H9 (cell line): ENCODE measurements around the gene XCR1. TPM values are rescaled to one million over a fixed set of nuclear protein-coding genes. Genes with fewer than 3 reads are reported as not detected.

Experiments
- DNase-seq: peaks from one replicate; pipeline ENCODE4 v3.0.0-alpha.2; 2017
- H2AFZ ChIP-seq: one replicate; pipeline ENCODE4 v1.6.1; 2013; ENCODE audit warnings: mild to moderate bottlenecking, low read length, control low read depth, moderate library complexity
- H2AK5ac ChIP-seq: 2 replicates; pipeline ENCODE4 v1.6.1; 2013; ENCODE audit warnings: low read length, control low read depth, mixed read lengths; ENCODE audit not compliant: insufficient read length
- H2BK120ac ChIP-seq: one replicate; pipeline ENCODE4 v1.6.1; 2013; ENCODE audit warnings: low read depth, mild to moderate bottlenecking, low read length, control low read depth, inconsistent platforms; ENCODE audit not compliant: poor library complexity, severe bottlenecking
- H2BK12ac ChIP-seq: 2 replicates; pipeline ENCODE4 v1.6.1; 2013; ENCODE audit warnings: low read length, control low read depth, mixed read lengths, low read depth; ENCODE audit not compliant: insufficient read length
- H2BK15ac ChIP-seq: 2 replicates; pipeline ENCODE4 v1.6.1; 2013; ENCODE audit warnings: low read depth, low read length, control low read depth
- H2BK20ac ChIP-seq: one replicate; pipeline ENCODE4 v1.6.1; 2013; ENCODE audit warnings: low read depth, mild to moderate bottlenecking, low read length, control low read depth, inconsistent platforms; ENCODE audit not compliant: poor library complexity, severe bottlenecking
- H2BK5ac ChIP-seq: 2 replicates; pipeline ENCODE4 v1.6.1; 2013; ENCODE audit warnings: low read length, control low read depth, mixed read lengths; ENCODE audit not compliant: insufficient read length
- H3K14ac ChIP-seq: 2 replicates; pipeline ENCODE4 v1.6.1; 2013; ENCODE audit warnings: low read length, control low read depth; ENCODE audit not compliant: insufficient read depth
- H3K18ac ChIP-seq: 2 replicates; pipeline ENCODE4 v1.6.1; 2013; ENCODE audit warnings: low read depth, mild to moderate bottlenecking, mixed read lengths, low read length, control low read depth; ENCODE audit not compliant: insufficient read length
- H3K23ac ChIP-seq: 2 replicates; pipeline ENCODE4 v1.6.1; 2013; ENCODE audit warnings: low read length, control low read depth, mixed read lengths, low read depth; ENCODE audit not compliant: insufficient read length
- H3K23me2 ChIP-seq: 2 replicates; pipeline ENCODE4 v1.6.1; 2013; ENCODE audit warnings: low read depth, mild to moderate bottlenecking, mixed read lengths, low read length, control low read depth; ENCODE audit not compliant: insufficient read length, poor library complexity, severe bottlenecking
- H3K27ac ChIP-seq: 2 replicates; pipeline ENCODE4 v1.5.1; 2013; ENCODE audit warnings: low read length, control low read depth, mixed read lengths, low read depth; ENCODE audit not compliant: insufficient read length
- H3K27me3 ChIP-seq: 2 replicates; pipeline ENCODE4 v1.6.1; 2013; ENCODE audit warnings: low read length, control low read depth, inconsistent platforms; ENCODE audit not compliant: insufficient read depth
- H3K4ac ChIP-seq: 2 replicates; pipeline ENCODE4 v1.6.1; 2013; ENCODE audit warnings: low read depth, mild to moderate bottlenecking, control low read depth, inconsistent platforms, low read length, moderate library complexity
- H3K4me1 ChIP-seq: 2 replicates; pipeline ENCODE4 v1.6.1; 2013; ENCODE audit warnings: low read length, control low read depth, inconsistent platforms; ENCODE audit not compliant: insufficient read depth
- H3K4me2 ChIP-seq: 2 replicates; pipeline ENCODE4 v1.6.1; 2013; ENCODE audit warnings: low read length, control low read depth, mixed read lengths; ENCODE audit not compliant: insufficient read length, insufficient read depth
- H3K56ac ChIP-seq: 2 replicates; pipeline ENCODE4 v1.6.1; 2013; ENCODE audit warnings: low read depth, mild to moderate bottlenecking, mixed read lengths, low read length, control low read depth; ENCODE audit not compliant: insufficient read length
- H3K79me1 ChIP-seq: 2 replicates; pipeline ENCODE4 v1.6.1; 2013; ENCODE audit warnings: low read depth, mild to moderate bottlenecking, moderate library complexity, low read length, control low read depth, inconsistent platforms; ENCODE audit not compliant: insufficient read depth, poor library complexity, severe bottlenecking
- H3K79me2 ChIP-seq: 2 replicates; pipeline ENCODE4 v1.6.1; 2013; ENCODE audit warnings: low read length, control low read depth, inconsistent platforms; ENCODE audit not compliant: insufficient read depth
- H3K9ac ChIP-seq: 2 replicates; pipeline ENCODE4 v1.6.1; 2013; ENCODE audit warnings: low read length, control low read depth, mixed read lengths; ENCODE audit not compliant: insufficient read length; ENCODE audit errors: extremely low read depth
- H3K9me3 ChIP-seq: one replicate; pipeline ENCODE4 v1.6.1; 2013; ENCODE audit warnings: low read depth, low read length, inconsistent platforms; ENCODE audit not compliant: control insufficient read depth
- H3T11ph ChIP-seq: one replicate; pipeline ENCODE4 v1.6.1; 2013; ENCODE audit warnings: mild to moderate bottlenecking, low read length, control low read depth, inconsistent platforms
- H4K20me1 ChIP-seq: one replicate; pipeline ENCODE4 v1.6.1; 2013; ENCODE audit not compliant: control insufficient read depth, insufficient read length, insufficient read depth
- H4K5ac ChIP-seq: 2 replicates; pipeline ENCODE4 v1.6.1; 2013; ENCODE audit warnings: low read depth, mild to moderate bottlenecking, mixed read lengths, low read length, control low read depth; ENCODE audit not compliant: insufficient read length
- H4K8ac ChIP-seq: replicated peaks from 2 replicates; pipeline ENCODE4 v1.6.1; 2013; ENCODE audit warnings: low read length, control low read depth, mixed read lengths, low read depth; ENCODE audit not compliant: insufficient read length
- H4K91ac ChIP-seq: 2 replicates; pipeline ENCODE4 v1.6.1; 2013; ENCODE audit warnings: low read depth, mild to moderate bottlenecking, moderate library complexity, mixed read lengths, low read length, control low read depth; ENCODE audit not compliant: insufficient read length
- H3K27ac Mint-ChIP-seq, 3 experiments: 2 replicates in 2 of 3; 3 replicates in 1 of 3; pipeline ENCODE4 v1.8.0; 2020 to 2021; ENCODE audit warnings: mixed read lengths in 3 of 3, mild to moderate bottlenecking in 1 of 3, moderate library complexity in 1 of 3
- H3K27me3 Mint-ChIP-seq: 2 replicates; pipeline ENCODE4 v1.8.0; 2021; ENCODE audit warnings: low read depth, mild to moderate bottlenecking, moderate library complexity, mixed read lengths
- H3K36me3 Mint-ChIP-seq, 3 experiments: 2 replicates in 2 of 3; 3 replicates in 1 of 3; pipeline ENCODE4 v1.8.0; 2020 to 2021; ENCODE audit warnings: low read depth in 3 of 3, mixed read lengths in 3 of 3; ENCODE audit not compliant: insufficient read depth in 1 of 3
- H3K4me1 Mint-ChIP-seq, 2 experiments: 2 replicates each; pipeline ENCODE4 v1.8.0; 2020; ENCODE audit warnings: mixed read lengths in 2 of 2
- H3K4me3 Mint-ChIP-seq, 2 experiments: 2 replicates in 1 of 2; 3 replicates in 1 of 2; pipeline ENCODE4 v1.8.0; 2020 to 2021; ENCODE audit warnings: mild to moderate bottlenecking in 2 of 2, mixed read lengths in 2 of 2, moderate library complexity in 1 of 2
- H3K9me3 Mint-ChIP-seq, 2 experiments: 2 replicates in 1 of 2; 3 replicates in 1 of 2; pipeline ENCODE4 v1.8.0; 2020; ENCODE audit warnings: mild to moderate bottlenecking in 2 of 2, mixed read lengths in 2 of 2, moderate library complexity in 1 of 2
- WGBS: extraction: QIAGEN DNeasy Blood & Tissue Kit; methylation state at CpG from one replicate; pipeline ENCODE4 v1.1.7; 2013; ENCODE audit warnings: missing lambda C conversion rate, low lambda C conversion rate, mixed read lengths; ENCODE audit not compliant: insufficient read length; ENCODE audit errors: extremely low coverage; 5-methylcytosine and 5-hydroxymethylcytosine counted together
- total RNA-seq: library from RNA; stranded (reverse); gene quantifications from 2 replicates; pipeline ENCODE4 v1.2.1, GENCODE V29; 2021
- TF ChIP-seq, protein P1 (sequence below): fragments of 200-600 bp; sonication (generic); conservative IDR thresholded peaks from 3 replicates; pipeline ENCODE4 v1.8.0; 2021; ENCODE audit warnings: antibody characterized with exemption, mild to moderate bottlenecking

Gene XCR1
- total RNA-seq, 1 experiment from 2014 or later, result not detected

DNA sequence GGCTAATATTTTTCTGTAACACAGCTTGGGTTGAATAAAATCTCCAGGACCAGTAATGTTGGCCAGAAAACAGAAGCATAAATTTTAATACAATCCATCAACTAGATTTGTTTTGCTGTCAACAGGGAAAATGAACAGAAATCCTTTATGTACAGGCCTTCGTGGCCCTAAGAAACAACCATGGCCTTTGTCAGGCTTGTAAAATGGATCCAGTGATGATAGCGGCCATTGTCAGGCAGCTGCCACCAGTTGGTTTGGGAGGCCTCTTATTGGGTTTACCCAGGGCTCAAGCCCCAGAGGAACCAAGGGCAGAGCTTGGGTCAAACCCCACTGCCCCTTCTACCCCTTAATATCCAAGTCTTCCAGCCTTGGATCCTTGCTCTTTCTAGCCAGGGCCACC lies 26.1 kb downstream of the XCR1 start:
- Histone ChIP-seq H2BK20ac (no peak overlapping the region), H3K23me2 (no peaks in the 10 kb centered on the region), H3K18ac (no peak overlapping the region), H3K23ac (no peak overlapping the region), H4K20me1 (no peaks in the 10 kb centered on the region), H3K4ac (no peak overlapping the region), H3K79me2 (no peaks in the 10 kb centered on the region), H3K4me2 (no peak overlapping the region), H3K4me1 (no peaks in the 10 kb centered on the region; the same call in 1 of the 2 replicates), H3K9me3 (no peaks in the 10 kb centered on the region), H3K27ac (no peak overlapping the region), H2BK15ac (no peak overlapping the region), H3K27me3 (no peaks in the 10 kb centered on the region), H3K9ac (no peak overlapping the region), H2BK12ac (no peak overlapping the region), H2BK5ac (no peak overlapping the region), H3K14ac (no peak overlapping the region), H4K8ac (no peak overlapping the region), H4K91ac (no peak overlapping the region), H3K79me1 (no peaks in the 10 kb centered on the region), H4K5ac (no peak overlapping the region), H3T11ph (no peak overlapping the region), H2AK5ac (no peak overlapping the region), H2AFZ (no peak overlapping the region), H2BK120ac (no peak overlapping the region), H3K56ac (no peak overlapping the region)
- Mint-ChIP-seq H3K9me3 (no peaks in the 10 kb centered on the region), H3K27ac (no peak overlapping the region), H3K27me3 (peaks cover 10% of the 10 kb centered on the region), H3K36me3 (no peaks in the 10 kb centered on the region), H3K4me1 (peaks cover 2 to 5% of the 10 kb centered on the region in 2 experiments), H3K4me3 (no peak overlapping the region)
- WGBS, result no CpG with 5 or more reads among the region's 2 CpGs
- TF ChIP-seq, protein P1, sequence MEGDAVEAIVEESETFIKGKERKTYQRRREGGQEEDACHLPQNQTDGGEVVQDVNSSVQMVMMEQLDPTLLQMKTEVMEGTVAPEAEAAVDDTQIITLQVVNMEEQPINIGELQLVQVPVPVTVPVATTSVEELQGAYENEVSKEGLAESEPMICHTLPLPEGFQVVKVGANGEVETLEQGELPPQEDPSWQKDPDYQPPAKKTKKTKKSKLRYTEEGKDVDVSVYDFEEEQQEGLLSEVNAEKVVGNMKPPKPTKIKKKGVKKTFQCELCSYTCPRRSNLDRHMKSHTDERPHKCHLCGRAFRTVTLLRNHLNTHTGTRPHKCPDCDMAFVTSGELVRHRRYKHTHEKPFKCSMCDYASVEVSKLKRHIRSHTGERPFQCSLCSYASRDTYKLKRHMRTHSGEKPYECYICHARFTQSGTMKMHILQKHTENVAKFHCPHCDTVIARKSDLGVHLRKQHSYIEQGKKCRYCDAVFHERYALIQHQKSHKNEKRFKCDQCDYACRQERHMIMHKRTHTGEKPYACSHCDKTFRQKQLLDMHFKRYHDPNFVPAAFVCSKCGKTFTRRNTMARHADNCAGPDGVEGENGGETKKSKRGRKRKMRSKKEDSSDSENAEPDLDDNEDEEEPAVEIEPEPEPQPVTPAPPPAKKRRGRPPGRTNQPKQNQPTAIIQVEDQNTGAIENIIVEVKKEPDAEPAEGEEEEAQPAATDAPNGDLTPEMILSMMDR, result no peak
- no peak for DNase-seq
